ENCODE results near the gene MBD2.
"Not testable (repeated sequence)": the region's sequence is repeated elsewhere in the genome, so short reads cannot be mapped to it uniquely, and the experiment has no call there.

Gene MBD2

GRCh38 chr18:54140641-54141040 is 83.8 kb downstream of the MBD2 start:
- Histone ChIP-seq H3K9me3 (ENCODE audit: control insufficient read depth, insufficient read depth, low read length) (peaks cover 2% of the 10 kb centered on the region), H3K4me1 (ENCODE audit: control insufficient read depth, insufficient read depth, low read length) (no peaks in the 10 kb centered on the region), H3K27me3 (ENCODE audit: control insufficient read depth, insufficient read depth, low read length) (no peaks in the 10 kb centered on the region), H3K9ac (ENCODE audit: low read depth, low read length) (no peak overlapping the region), H3K36me3 (ENCODE audit: control insufficient read depth, insufficient read depth, low read length) (no peaks in the 10 kb centered on the region), H3K4me3 (ENCODE audit: low read depth, low read length) (no peak overlapping the region)

- no peaks in the 10 kb centered on the region for H3K27me3 ChIP-seq (ENCODE audit: control insufficient read depth, insufficient read depth, low read length)
- no peaks in the 10 kb centered on the region for H3K36me3 ChIP-seq (ENCODE audit: control insufficient read depth, insufficient read depth, low read length)
- H3K4me1 ChIP-seq (ENCODE audit: control insufficient read depth, insufficient read depth, low read length): peaks cover 4% of the 10 kb centered on the region
- no peak overlapping the region for H3K9ac ChIP-seq (ENCODE audit: low read depth, low read length)
- no peak overlapping the region for H3K4me3 ChIP-seq (ENCODE audit: low read depth, low read length)
- H3K9me3 ChIP-seq (ENCODE audit: control insufficient read depth, insufficient read depth, low read length): peaks cover 2% of the 10 kb centered on the region
These were observed 89.3 kb downstream of the MBD2 start for GRCh38 chr18:54135216-54135615.

GRCh38 chr18:54134053-54134452 is 90.4 kb downstream of the MBD2 start:
- Histone ChIP-seq H3K9ac (ENCODE audit: low read depth, low read length) (no peak overlapping the region), H3K4me1 (ENCODE audit: control insufficient read depth, insufficient read depth, low read length) (peaks cover 10% of the 10 kb centered on the region), H3K27me3 (ENCODE audit: control insufficient read depth, insufficient read depth, low read length) (no peaks in the 10 kb centered on the region), H3K36me3 (ENCODE audit: control insufficient read depth, insufficient read depth, low read length) (no peaks in the 10 kb centered on the region), H3K9me3 (ENCODE audit: control insufficient read depth, insufficient read depth, low read length) (peaks cover 2% of the 10 kb centered on the region), H3K4me3 (ENCODE audit: low read depth, low read length) (no peak overlapping the region)

- Histone ChIP-seq H3K36me3 (ENCODE audit: control insufficient read depth, insufficient read depth, low read length) (no peaks in the 10 kb centered on the region), H3K9me3 (ENCODE audit: control insufficient read depth, insufficient read depth, low read length) (no peaks in the 10 kb centered on the region), H3K9ac (ENCODE audit: low read depth, low read length) (no peak overlapping the region), H3K4me1 (ENCODE audit: control insufficient read depth, insufficient read depth, low read length) (peaks cover 15% of the 10 kb centered on the region), H3K4me3 (ENCODE audit: low read depth, low read length) (no peak overlapping the region), H3K27me3 (ENCODE audit: control insufficient read depth, insufficient read depth, low read length) (no peaks in the 10 kb centered on the region)
These were observed 93.8 kb downstream of the MBD2 start for GRCh38 chr18:54130631-54131030.

- Histone ChIP-seq H3K4me1 (ENCODE audit: control insufficient read depth, insufficient read depth, low read length) (peaks cover 15% of the 10 kb centered on the region), H3K36me3 (ENCODE audit: control insufficient read depth, insufficient read depth, low read length) (no peaks in the 10 kb centered on the region), H3K9me3 (ENCODE audit: control insufficient read depth, insufficient read depth, low read length) (no peaks in the 10 kb centered on the region), H3K9ac (ENCODE audit: low read depth, low read length) (no peak overlapping the region), H3K4me3 (ENCODE audit: low read depth, low read length) (no peak overlapping the region), H3K27me3 (ENCODE audit: control insufficient read depth, insufficient read depth, low read length) (no peaks in the 10 kb centered on the region)
These were observed 94.3 kb downstream of the MBD2 start for GRCh38 chr18:54130177-54130576.

- Histone ChIP-seq H3K9me3 (ENCODE audit: control insufficient read depth, insufficient read depth, low read length) (no peaks in the 10 kb centered on the region), H3K27me3 (ENCODE audit: control insufficient read depth, insufficient read depth, low read length) (no peaks in the 10 kb centered on the region), H3K4me1 (ENCODE audit: control insufficient read depth, insufficient read depth, low read length) (peaks cover 15% of the 10 kb centered on the region), H3K9ac (ENCODE audit: low read depth, low read length) (no peak overlapping the region), H3K36me3 (ENCODE audit: control insufficient read depth, insufficient read depth, low read length) (no peaks in the 10 kb centered on the region), H3K4me3 (ENCODE audit: low read depth, low read length) (no peak overlapping the region)
These were observed 94.9 kb downstream of the MBD2 start for GRCh38 chr18:54129448-54130067.

- H3K27me3 ChIP-seq (ENCODE audit: control insufficient read depth, insufficient read depth, low read length): no peaks in the 10 kb centered on the region
- H3K4me1 ChIP-seq (ENCODE audit: control insufficient read depth, insufficient read depth, low read length): peaks cover 15% of the 10 kb centered on the region
- H3K9me3 ChIP-seq (ENCODE audit: control insufficient read depth, insufficient read depth, low read length): no peaks in the 10 kb centered on the region
- no peak overlapping the region for H3K4me3 ChIP-seq (ENCODE audit: low read depth, low read length)
- no peaks in the 10 kb centered on the region for H3K36me3 ChIP-seq (ENCODE audit: control insufficient read depth, insufficient read depth, low read length)
- H3K9ac ChIP-seq (ENCODE audit: low read depth, low read length): peak overlapping the region; percentile 14
These were observed 96.6 kb downstream of the MBD2 start for GRCh38 chr18:54127759-54128378.

GRCh38 chr18:54125429-54125828 is 99.0 kb downstream of the MBD2 start:
- no peaks in the 10 kb centered on the region for H3K36me3 ChIP-seq (ENCODE audit: control insufficient read depth, insufficient read depth, low read length)
- no peak overlapping the region for H3K9ac ChIP-seq (ENCODE audit: low read depth, low read length)
- peaks cover 13% of the 10 kb centered on the region for H3K4me1 ChIP-seq (ENCODE audit: control insufficient read depth, insufficient read depth, low read length)
- H3K9me3 ChIP-seq (ENCODE audit: control insufficient read depth, insufficient read depth, low read length): no peaks in the 10 kb centered on the region
- no peaks in the 10 kb centered on the region for H3K27me3 ChIP-seq (ENCODE audit: control insufficient read depth, insufficient read depth, low read length)
- no peak overlapping the region for H3K4me3 ChIP-seq (ENCODE audit: low read depth, low read length)

- not testable (repeated sequence) for H3K4me3 ChIP-seq (ENCODE audit: low read depth, low read length); H3K9me3 ChIP-seq (ENCODE audit: control insufficient read depth, insufficient read depth, low read length)
These were observed 100.6 kb downstream of the MBD2 start for GRCh38 chr18:54123720-54124440.

GRCh38 chr18:54119524-54120019 is 104.9 kb downstream of the MBD2 start:
- no peak overlapping the region for H3K4me3 ChIP-seq (ENCODE audit: low read depth, low read length)

More at GRCh38 chr18:54123720-54124440, 100.6 kb downstream of the MBD2 start:
- not testable (repeated sequence) for H3K36me3 ChIP-seq (ENCODE audit: control insufficient read depth, insufficient read depth, low read length); H3K27me3 ChIP-seq (ENCODE audit: control insufficient read depth, insufficient read depth, low read length); H3K4me1 ChIP-seq (ENCODE audit: control insufficient read depth, insufficient read depth, low read length); H3K9ac ChIP-seq (ENCODE audit: low read depth, low read length)

GRCh38 chr18:54117853-54118773 is 106.4 kb downstream of the MBD2 start:
- no peaks in the 10 kb centered on the region for H3K36me3 ChIP-seq (ENCODE audit: control insufficient read depth, insufficient read depth, low read length)
- H3K9me3 ChIP-seq (ENCODE audit: control insufficient read depth, insufficient read depth, low read length): no peaks in the 10 kb centered on the region
- no peaks in the 10 kb centered on the region for H3K27me3 ChIP-seq (ENCODE audit: control insufficient read depth, insufficient read depth, low read length)
- peaks cover 13% of the 10 kb centered on the region for H3K4me1 ChIP-seq (ENCODE audit: control insufficient read depth, insufficient read depth, low read length)
- no peak overlapping the region for H3K9ac ChIP-seq (ENCODE audit: low read depth, low read length)
- H3K4me3 ChIP-seq (ENCODE audit: low read depth, low read length): no peak overlapping the region

More at GRCh38 chr18:54119524-54120019, 104.9 kb downstream of the MBD2 start:
- peaks cover 13% of the 10 kb centered on the region for H3K4me1 ChIP-seq (ENCODE audit: control insufficient read depth, insufficient read depth, low read length)
- H3K9ac ChIP-seq (ENCODE audit: low read depth, low read length): no peak overlapping the region
- no peaks in the 10 kb centered on the region for H3K36me3 ChIP-seq (ENCODE audit: control insufficient read depth, insufficient read depth, low read length)
- no peaks in the 10 kb centered on the region for H3K9me3 ChIP-seq (ENCODE audit: control insufficient read depth, insufficient read depth, low read length)
- H3K27me3 ChIP-seq (ENCODE audit: control insufficient read depth, insufficient read depth, low read length): no peaks in the 10 kb centered on the region

All from iPS-15b (cell line).